COR-L47 (cell line): Measurements from ENCODE around the gene ZC3H7A.
A peak's percentile ranks its signal among the peaks of the same experiment; 100 is the strongest.
"Not testable (repeated sequence)": the region's sequence is repeated elsewhere in the genome, so short reads cannot be mapped to it uniquely, and the experiment has no call there.

Source experiments
- DNase-seq: peaks from one replicate; lab custom pipeline; 2025; lab: John Stamatoyannopoulos, UW

Gene ZC3H7A, protein sequence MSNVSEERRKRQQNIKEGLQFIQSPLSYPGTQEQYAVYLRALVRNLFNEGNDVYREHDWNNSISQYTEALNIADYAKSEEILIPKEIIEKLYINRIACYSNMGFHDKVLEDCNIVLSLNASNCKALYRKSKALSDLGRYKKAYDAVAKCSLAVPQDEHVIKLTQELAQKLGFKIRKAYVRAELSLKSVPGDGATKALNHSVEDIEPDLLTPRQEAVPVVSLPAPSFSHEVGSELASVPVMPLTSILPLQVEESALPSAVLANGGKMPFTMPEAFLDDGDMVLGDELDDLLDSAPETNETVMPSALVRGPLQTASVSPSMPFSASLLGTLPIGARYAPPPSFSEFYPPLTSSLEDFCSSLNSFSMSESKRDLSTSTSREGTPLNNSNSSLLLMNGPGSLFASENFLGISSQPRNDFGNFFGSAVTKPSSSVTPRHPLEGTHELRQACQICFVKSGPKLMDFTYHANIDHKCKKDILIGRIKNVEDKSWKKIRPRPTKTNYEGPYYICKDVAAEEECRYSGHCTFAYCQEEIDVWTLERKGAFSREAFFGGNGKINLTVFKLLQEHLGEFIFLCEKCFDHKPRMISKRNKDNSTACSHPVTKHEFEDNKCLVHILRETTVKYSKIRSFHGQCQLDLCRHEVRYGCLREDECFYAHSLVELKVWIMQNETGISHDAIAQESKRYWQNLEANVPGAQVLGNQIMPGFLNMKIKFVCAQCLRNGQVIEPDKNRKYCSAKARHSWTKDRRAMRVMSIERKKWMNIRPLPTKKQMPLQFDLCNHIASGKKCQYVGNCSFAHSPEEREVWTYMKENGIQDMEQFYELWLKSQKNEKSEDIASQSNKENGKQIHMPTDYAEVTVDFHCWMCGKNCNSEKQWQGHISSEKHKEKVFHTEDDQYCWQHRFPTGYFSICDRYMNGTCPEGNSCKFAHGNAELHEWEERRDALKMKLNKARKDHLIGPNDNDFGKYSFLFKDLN

DNA sequence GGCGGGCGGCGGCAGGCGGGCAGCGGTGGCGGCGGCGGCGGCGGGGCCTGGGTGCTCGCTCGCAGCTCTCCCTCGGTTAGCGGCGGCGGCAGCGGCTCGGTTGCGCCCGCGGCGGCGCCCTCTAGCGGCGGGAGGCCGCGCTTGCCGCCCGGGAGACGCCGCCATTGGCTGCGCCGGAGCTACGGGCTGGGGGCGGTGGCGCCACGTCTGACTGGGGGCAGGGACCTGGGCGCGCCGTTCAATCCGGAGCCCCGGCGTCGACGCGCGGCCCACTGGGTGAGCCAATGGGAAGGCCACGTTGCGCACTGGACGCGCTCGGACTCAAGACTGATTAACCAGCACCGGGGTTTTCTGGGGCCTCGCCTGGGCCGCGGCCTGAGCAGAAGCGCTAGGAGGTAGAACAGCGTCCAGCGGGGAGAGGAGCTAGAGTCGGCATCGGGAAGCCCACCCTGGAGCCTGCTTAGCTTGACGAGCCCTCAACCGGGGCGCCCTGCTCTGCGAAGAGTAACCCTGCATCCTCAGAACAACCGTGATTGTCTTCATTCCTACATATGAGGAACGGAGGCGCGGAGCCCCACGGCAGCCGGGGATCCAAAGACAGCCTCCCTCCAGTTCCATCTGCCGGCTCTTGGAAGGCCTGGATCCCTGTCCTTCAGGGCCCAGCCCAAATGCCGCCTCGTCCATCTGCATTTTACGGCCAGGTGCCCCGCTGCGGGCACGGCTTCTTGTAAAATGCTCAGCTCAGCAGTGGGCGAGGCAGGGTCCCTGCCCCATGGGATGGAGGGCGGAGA lies at the start of gene ZC3H7A:
ZC3H7A (minus strand) TSS at position 93 of the 791 bp plus-strand sequence. CDS start 14,904 bp downstream, outside the sequence.
- peak; percentile 95 for DNase-seq

GRCh38 chr16:11844499-11844898 lies 47.4 kb upstream of the ZC3H7A start:
- DNase-seq = no peak

- DNase-seq = no peak
Measured at GRCh38 chr16:11843861-11844260, 46.8 kb upstream of the ZC3H7A start.

DNA sequence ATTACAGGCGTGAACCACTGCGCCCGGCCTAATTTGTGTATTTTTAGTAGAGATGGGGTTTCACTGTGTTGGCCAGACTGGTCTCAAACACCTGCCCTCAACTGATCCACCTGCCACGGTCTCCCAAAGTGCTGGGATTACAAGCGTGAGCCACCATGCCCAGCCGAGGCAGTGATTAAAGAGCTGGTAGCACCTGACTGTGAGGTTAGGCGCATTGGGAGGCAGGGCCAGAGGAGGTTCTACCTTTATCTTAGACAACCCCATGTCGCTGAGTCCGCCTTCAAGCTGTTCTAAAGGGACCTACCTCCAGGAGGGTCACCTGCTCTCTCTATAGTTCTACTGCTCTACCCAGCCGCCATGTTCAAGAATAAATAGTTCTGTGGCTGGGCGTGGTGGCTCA lies 46.1 kb upstream of the ZC3H7A start:
- DNase-seq = no peak

- DNase-seq = no peak
Measured at GRCh38 chr16:11841026-11841425, 44.0 kb upstream of the ZC3H7A start.

- no peak for DNase-seq
Measured at GRCh38 chr16:11836650-11837244, 39.7 kb upstream of the ZC3H7A start.

DNA sequence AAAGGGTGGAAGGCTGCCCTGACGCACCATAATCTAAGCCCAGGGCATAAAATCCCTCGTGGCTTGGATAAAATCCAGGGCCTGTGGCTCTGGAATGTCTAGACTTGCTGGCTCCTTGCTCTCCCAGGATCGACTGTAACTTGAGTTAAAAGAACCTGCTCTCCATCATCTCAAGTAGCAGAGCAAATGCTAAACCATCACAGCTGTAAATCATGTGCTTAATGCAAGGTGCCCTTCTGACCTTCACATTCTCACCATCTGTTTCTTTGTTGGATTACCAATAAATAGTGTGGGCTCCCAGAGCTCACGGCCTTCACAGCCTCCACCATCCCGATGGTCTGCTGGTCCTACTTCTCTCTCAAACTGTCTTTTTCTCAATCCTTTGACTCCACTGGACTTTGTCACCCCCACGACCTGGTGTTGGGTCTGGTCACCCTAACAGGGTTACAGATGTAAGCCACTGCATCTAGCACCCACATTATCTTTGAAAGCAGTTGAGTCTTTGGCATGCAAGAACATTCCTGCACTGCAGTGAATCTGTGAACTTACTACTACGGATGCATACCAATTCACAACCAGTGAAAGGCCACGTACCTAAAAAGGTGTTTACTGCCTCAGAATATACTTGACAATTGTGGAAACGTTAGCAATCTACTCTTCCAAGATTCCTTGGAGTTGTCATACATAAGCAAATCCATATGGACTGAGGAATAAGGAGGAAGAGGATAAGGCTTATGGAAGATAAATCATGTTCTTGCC lies 39.0 kb upstream of the ZC3H7A start:
- no peak for DNase-seq

DNA sequence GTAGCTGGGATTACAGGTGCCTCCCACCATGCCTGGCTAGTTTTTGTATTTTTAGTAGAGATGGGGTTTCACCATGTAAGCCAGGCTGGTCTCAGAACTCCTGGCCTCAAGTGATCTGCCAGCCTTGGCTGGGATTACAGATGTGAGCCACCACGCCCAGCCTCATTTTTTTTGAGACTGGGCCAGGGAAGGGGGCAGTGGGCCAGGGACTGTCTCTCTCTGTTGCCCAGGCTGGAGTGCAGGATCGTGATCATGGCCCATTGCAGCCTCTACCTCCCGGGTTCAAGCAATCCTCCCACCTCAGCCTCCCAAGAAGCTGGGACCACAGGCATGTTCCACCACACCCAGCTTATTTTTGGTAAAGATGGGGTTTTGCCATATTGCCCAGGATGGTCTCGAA lies 38.3 kb upstream of the ZC3H7A start:
- no peak for DNase-seq

DNA sequence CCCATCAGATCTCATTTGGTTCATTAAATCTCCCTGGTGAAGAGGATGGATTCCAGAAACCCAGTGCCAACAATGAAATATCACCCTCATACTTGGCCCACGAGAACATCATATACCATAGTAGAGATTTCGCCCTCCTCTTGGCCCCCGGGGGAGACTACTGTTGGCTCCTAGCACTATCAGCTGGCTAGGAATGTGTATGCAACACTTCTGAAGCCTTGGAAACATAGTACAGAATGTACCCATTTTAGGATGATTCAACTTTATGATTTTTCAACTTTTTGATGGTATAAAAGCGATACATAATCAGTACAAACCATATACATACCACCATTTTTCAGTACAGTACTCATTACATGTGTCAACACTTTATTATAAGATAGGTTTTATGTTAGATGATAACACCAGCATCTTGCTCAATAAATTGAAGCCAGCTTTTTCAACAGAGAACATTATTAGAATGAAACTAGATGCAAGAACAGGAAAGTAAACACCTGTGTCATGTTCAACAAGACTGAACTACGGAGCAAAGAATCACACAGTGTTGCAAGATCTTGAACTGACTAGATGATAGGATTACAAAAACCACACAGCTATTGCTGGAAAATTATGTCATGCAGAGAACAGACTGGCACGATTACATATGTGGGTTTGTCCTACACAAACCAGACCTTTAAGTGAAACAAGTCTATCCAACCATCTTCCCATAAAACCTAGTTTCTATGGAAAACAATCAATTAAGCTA lies 37.1 kb upstream of the ZC3H7A start:
- no peak for DNase-seq

DNA sequence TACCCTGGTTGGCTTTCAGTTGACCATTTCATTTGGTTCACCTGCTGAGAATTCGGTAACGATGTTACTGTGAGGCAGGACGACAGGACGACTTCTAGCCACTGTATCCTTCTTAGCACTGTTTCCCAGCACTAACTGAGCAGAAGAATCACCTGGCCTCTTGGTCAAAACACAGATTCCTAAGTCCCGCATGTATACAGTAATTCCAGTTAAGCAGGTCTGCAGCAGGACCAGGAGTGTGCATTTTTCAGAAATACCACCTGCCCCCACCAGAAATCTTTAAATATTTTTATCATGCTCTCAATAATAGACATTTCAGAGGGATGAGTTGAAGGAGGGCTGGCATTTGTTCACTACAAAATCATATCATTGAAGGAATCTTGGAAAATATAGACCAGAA lies 31.6 kb upstream of the ZC3H7A start:
- no peak for DNase-seq

DNA sequence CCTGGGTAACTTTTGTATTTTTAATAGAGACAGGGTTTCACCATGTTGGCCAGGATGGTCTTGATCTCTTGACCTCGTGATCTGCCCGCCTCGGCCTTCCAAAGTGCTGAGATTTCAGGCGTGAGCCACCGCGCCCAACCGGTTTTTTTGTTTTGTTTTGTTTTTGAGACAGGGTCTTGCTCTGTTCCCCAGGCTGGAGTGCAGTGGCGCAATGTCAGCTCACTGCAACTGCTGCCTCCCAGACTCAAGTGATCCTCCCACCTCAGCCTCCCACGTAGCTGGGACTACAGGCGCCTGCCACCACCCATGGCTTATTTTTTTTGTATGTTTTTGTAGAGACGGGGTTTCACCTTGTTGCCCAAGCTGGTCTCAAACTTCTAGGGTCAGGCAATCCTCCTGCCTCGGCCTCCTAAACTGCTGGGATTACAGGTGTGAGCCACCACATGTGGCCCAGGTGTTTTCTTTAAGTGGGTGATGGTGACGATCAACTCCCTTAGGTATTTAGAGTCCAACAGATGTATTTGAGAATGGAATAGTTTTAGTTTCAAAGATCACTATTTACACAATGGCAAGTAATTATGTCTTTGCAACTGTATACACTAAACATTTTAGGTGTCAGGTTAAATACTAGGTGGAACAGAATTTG lies 28.6 kb upstream of the ZC3H7A start:
- not testable (repeated sequence) for DNase-seq

- DNase-seq = no peak
Measured at GRCh38 chr16:11824362-11824761, 27.3 kb upstream of the ZC3H7A start.

DNA sequence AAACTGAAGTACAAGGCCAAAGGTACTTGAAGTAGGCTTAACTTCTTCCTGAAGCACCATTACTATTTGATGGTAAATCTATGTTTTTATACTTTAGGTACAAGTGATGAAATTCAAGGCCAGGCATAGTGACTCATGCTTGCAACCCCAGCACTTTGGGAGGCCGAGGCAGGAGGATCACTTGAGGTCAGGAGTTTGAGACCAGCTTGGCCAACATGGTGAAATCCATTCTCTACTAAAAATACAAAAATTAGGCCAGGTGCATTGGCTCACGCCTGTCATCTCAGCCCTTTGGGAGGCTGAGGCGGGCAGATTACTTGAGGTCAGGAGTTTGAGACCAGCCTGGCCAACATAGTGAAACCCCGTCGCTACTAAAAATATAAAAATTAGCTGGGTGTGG lies 26.6 kb upstream of the ZC3H7A start:
- DNase-seq = not testable (repeated sequence)

DNA sequence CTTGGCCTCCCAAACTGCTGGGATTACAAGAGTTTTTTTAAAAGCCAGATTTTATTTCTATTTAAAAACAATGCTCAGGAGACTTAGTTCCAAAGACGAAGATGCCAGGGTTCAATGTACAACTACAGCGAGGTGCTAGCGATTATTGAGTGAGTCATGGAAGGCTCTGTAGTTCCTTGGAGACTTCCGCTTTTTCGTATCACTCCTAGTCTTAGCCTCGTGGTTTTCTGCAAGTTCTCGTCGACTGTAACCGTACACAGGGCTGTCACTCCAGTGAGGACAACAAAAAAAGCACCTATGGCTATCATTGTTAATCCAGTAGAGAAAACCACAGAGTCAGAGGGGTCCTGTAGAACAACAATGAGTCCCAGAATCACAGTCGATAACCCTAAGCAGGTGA lies 22.7 kb upstream of the ZC3H7A start:
- no peak for DNase-seq

- not testable (repeated sequence) for DNase-seq
Measured at GRCh38 chr16:11818970-11819369, 21.9 kb upstream of the ZC3H7A start.

DNA sequence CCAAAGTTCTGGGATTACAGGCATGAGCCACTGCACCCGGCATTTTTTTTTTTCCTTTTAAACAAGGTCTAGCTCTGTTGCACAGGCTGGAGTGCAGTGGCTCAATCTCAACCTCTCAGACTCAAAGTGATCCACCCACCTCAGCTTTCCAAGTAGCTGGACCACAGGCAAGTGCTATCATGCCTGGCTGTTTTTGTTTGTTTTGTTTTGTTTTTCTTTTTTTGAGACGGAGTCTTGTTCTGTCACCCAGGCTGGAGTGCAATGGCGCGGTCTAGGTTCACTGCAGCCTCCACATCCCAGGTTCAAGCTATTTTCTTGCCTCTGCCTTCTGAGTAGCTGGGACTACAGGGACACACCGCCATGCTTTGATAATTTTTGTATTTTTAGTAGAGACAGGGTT lies 19.1 kb upstream of the ZC3H7A start:
- DNase-seq = no peak

DNA sequence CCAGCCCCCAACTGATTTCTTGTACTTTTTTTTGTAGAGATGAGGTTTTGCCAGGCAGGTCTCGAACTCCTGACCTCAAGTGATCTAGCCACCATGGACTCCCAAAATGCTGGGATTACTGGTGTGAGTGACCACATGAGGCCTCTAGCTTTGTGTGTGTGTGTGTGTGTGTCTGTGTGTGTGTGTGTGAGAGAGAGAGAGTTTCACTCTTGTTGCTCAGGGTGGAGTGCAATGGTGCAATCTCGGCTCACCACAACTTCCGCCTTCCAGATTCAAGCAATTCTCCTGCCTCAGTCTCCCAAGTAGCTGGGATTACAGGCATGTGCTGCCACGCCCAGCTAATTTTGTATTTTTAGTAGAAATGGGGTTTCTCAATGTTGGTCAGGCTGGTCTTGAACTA lies 17.7 kb upstream of the ZC3H7A start:
- DNase-seq = not testable (repeated sequence)

- no peak for DNase-seq
Measured at GRCh38 chr16:11806721-11807120, 9.7 kb upstream of the ZC3H7A start.

DNA sequence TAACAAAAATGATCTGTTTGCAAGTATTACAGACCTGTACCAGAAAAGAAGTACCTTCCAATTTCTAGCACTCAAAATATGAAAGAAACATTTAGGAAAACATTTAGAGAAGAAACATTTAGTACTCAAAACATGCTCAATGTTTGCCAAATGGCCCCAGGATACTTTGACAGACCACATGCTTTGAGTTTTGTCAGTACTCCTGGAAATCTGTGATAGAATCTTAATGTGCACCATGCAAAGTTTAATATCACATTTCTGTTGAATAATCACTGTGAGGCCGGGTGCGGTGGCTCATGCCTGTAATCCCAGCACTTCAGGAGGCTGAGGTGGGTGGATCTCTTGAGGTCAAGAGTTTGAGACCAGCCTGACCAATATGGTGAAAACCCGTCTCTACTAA lies 8.5 kb upstream of the ZC3H7A start:
- DNase-seq = no peak
